T-helper 22 cell (primary cell): Measurements from ENCODE around the gene MRPL40.

Source experiments
- DNase-seq: peaks from one replicate; pipeline ENCODE4 v3.0.0-alpha.2; 2020; ENCODE audit warnings: low read depth

MRPL40 gene

DNA sequence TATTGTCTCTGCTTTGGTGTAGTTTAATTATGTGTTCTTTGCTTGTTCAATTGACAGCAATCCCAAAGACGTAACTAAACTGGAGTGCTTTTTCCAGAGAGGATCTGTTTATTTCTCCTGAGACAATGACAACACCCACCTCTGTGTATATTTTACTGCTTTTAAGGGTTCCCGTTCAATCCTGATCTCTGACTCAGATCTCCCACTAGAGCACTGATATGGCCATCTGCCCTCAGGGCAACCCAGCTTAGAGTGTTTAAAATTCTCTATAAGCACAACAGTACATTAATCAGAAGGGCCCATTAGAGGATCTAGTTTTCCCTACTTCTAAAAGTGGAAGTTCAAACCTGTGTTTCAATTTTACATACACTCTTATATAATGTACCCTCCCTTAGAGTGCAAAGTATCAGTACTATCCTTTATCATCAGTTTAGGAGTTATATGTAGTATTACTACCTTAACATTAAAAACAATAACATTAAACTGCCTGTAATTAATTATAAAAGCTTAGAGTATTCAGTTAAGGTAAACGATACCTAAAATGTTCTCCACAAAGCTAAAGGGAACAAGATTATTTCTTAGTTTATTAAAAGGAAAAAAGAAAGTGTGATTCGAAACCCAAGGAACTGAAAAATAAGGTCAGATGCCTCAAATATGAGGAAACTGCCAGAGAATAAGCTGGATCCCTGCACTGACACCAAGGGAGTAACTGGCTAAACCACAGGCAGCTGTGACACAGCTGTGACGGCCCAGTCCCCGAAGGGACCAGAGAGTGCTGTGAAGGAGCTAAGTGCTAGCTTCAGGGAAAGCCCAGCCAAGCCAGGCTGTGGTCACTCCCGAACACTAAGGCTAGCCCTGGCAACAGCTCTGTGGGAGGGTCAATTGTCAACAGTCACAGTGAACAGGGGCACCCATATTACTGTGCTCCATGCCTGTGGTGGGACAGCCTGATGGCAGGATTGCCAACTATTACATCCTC is 31.4 kb downstream of the MRPL40 start:
- no peak for DNase-seq

- DNase-seq = no peak
These were observed 32.2 kb downstream of the MRPL40 start for GRCh38 chr22:19464546-19464945.

GRCh38 chr22:19464975-19465374 is 32.6 kb downstream of the MRPL40 start:
- DNase-seq = no peak

- no peak for DNase-seq
These were observed 33.9 kb downstream of the MRPL40 start for GRCh38 chr22:19466126-19466716.

DNA sequence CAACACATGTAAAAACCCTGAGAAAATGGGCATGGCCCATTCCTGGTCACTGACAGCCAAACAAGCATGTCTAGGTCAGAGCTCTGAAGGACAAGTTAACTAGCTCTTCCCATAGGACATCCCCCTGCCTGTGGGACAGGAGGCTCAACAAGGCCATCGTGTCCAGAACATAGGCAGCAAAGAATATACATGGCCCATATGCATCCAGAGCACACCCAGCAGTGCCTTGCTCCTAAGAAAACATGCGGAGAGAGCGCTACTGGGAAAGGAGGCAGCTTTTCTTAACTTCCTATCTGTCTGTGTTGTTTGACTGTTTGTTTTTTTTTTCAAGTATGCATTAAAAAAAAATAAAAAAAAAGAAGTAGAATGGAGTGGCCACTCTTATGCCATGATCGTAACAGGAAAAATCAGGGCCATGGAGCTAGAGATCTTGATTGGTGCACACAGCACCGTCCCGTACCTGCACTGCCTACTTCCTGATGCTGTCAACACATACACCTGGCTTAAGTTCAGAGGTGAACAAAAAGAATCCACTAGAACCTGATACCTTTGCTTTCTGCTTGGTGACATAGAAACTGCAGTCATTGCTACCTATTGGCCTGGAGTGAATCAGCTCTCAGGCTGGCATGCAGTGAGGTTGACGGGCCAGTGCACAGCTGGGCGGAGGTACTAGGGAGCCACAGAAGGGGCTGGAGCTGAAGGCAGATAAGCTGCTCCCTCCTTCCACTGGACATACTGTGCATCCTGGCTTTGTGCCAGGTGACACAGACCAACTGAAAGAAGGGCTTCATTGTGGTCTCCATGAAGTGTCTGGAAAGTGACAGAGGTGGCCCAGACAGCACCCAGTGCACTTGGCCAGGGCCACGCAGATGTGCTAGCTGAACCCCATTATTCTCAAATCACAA is 34.8 kb downstream of the MRPL40 start:
- no peak for DNase-seq

DNA sequence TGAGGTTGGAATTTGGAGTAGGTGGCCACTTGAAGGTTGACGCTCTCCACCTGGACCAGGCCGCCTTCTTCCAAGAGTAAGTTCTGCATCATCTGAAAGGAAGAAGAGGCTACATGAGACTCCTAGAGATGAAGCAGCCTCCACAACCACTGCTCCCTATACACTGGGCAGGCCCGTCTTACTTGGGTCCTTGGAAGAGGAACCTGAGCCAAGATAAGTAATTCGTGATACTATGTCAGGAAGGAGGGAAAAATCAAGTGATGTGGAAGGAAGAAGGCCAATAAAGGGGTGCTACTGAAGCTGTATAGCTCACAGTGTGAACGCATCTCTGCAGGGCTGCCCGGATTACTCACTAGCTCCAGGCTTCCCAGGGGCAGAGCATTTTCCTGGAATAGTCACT is 35.6 kb downstream of the MRPL40 start:
- no peak for DNase-seq

GRCh38 chr22:19469421-19469820 is 37.1 kb downstream of the MRPL40 start:
- no peak for DNase-seq

DNA sequence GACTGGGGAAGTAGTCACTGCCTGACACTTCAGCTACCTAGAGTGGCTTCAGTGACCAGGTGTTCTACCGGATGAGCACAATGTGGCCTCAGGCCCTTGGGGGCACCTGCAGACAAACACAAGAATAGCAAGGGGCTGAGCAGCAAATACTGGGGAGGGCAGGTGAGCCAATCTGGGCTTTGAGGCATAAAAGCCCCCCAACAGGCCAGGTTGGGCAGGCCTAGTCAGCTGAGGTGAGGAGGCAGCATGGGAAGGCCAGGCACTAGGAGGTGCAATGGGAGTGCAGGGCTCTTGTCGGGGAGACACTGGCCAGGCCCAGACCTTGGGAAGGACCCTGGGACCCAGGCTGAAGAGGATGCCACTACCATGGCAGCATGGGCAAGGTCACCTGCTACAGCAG is 37.7 kb downstream of the MRPL40 start:
- no peak for DNase-seq

GRCh38 chr22:19471572-19471971 is 39.2 kb downstream of the MRPL40 start:
- DNase-seq = no peak

- DNase-seq = no peak
These were observed 39.9 kb downstream of the MRPL40 start for GRCh38 chr22:19472233-19472632.

GRCh38 chr22:19473578-19473977 is 41.2 kb downstream of the MRPL40 start:
- no peak for DNase-seq

GRCh38 chr22:19476023-19476422 is 43.7 kb downstream of the MRPL40 start:
- no peak for DNase-seq

DNA sequence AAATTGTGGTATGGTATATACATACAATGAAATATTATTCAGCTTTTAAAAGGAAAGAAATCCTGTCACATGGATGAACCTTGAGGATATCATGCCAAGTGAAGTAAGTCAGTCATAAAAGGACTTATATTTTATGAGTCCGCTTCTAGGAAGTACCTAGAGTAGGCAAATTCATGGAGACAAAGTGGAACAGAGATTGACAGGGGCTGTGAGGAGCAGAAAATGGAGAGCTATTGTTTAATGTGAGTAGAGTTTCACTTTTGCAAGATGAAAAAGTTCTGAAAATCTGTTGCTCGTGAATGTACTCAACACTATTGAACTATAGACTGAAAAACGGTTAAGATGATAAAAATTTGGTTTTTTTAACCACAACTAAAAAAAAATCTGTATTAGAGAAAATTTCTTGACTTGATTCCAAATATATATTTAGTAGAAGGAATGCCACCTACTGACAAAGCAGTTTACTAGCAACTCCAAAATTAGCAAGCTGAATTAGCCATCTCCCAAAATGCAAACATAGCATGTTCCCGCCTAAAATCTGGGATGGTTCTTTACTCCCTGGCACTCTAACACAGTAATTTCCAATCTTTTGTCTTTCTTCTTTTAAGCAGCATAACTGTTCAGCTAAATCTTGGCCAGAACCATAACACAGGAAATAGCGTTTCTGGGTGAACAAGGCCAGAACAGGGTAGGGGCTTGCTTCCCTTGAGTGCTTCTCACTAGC is 45.1 kb downstream of the MRPL40 start:
- no peak for DNase-seq

- DNase-seq = no peak
These were observed 45.9 kb downstream of the MRPL40 start for GRCh38 chr22:19478045-19478900.

GRCh38 chr22:19478901-19479354 is 46.6 kb downstream of the MRPL40 start, which contains the start of gene UFD1:
TSS of gene UFD1 (minus strand) at chr22:19479193. CDS start at chr22:19479085, 108 bp downstream.
- DNase-seq = peak; percentile 71

- DNase-seq = peak; percentile 92
These were observed 47.2 kb downstream of the MRPL40 start, which contains the start of gene CDC45 for GRCh38 chr22:19479355-19480172. TSS of gene CDC45 (plus strand) at chr22:19479920. CDS start at chr22:19479969, 49 bp downstream.

DNA sequence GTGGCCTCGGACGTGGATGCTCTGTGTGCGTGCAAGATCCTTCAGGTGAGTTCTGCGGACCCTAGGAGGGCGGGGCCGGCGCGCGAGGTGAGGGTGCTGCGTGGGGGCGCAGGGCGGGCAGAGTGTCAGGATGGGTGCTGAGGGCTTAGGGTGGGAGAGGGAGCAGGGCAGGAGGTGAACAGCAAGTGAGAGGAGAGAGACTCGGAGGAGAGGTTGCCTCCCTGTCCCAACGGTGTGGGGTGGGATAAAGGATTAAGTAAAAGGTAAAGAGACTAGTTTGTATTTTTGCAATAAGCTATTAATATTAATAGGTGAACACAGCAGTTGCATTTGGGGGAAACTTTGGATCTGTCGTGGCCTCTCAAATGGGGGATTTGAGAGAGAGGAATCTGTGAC is 47.8 kb downstream of the MRPL40 start:
- DNase-seq = no peak

DNA sequence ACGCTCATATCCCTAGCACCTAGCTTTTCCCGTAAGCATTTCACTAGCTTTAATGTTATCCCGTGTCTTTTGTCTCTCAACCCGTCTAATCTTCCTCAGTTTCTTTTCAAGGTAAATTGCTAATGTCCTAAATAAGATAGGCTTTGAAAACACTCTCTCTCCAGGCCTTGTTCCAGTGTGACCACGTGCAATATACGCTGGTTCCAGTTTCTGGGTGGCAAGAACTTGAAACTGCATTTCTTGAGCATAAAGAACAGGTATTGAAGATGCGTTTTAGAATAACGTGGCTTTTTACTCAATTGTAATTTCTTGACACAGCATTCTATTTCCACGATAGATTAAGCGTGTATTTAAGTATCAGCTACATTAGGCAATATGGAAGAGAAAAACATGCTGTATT is 48.4 kb downstream of the MRPL40 start:
- DNase-seq = no peak

DNA sequence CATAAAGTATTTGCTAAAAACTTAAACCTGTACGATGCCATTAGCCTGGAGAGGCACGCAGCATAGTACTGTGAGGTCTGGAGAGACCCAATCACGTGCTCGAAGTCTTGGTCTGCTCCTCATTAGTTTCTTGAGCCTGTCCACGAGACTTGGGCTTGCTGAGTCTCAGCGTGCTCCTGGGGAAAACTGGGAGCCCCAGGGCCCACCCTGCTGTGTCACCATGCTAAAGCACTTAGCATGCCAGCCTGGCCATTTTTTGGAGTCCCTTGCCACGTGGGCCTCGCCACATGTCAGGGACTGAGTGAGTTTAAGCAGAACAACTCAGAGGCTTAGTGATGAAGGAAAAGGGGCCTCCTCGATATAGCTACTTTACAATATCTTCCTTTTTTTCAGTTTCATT is 50.0 kb downstream of the MRPL40 start:
- no peak for DNase-seq
